GM23338 (cell line): ENCODE measurements around the gene CMKLR1. TPM values are rescaled to one million over a fixed set of nuclear protein-coding genes. Genes with fewer than 3 reads are reported as not detected.

Source experiments
- ATAC-seq: fragments of 200-7000 bp; cut with Tn5 transposase; 3 replicates; pipeline ENCODE4 v1.9.1; 2020
- DNase-seq: peaks from one replicate; pipeline ENCODE4 v3.0.0-alpha.2; 2015; ENCODE audit warnings: low spot score
- H2AFZ ChIP-seq: fragments of 200-600 bp; sonication (generic); 2 replicates; pipeline ENCODE4 v1.8.0; 2016; ENCODE audit warnings: antibody characterized with exemption, mild to moderate bottlenecking, moderate library complexity
- H3F3A ChIP-seq: fragments of 200-600 bp; sonication (generic); replicated peaks from 2 replicates; pipeline ENCODE4 v1.8.0; 2017; ENCODE audit warnings: antibody characterized with exemption, mixed run types, low read depth
- H3K27ac ChIP-seq: fragments of 200-600 bp; sonication (generic); 2 replicates; pipeline ENCODE4 v1.6.1; 2016; ENCODE audit warnings: low read depth
- H3K27me3 ChIP-seq: fragments of 200-600 bp; sonication (generic); 2 replicates; pipeline ENCODE4 v1.8.0; 2016; ENCODE audit warnings: mild to moderate bottlenecking, mixed run types, moderate library complexity; ENCODE audit not compliant: insufficient read depth
- H3K36me3 ChIP-seq: fragments of 200-600 bp; sonication (generic); 2 replicates; pipeline ENCODE4 v1.8.0; 2016; ENCODE audit warnings: mild to moderate bottlenecking; ENCODE audit not compliant: insufficient read depth
- H3K4me1 ChIP-seq: fragments of 200-600 bp; sonication (generic); 2 replicates; pipeline ENCODE4 v1.8.0; 2016; ENCODE audit warnings: mild to moderate bottlenecking, moderate library complexity; ENCODE audit not compliant: insufficient read depth
- H3K4me2 ChIP-seq: fragments of 200-600 bp; sonication (generic); 2 replicates; pipeline ENCODE4 v1.7.1; 2017; ENCODE audit warnings: mixed run types
- H3K4me3 ChIP-seq: fragments of 200-600 bp; sonication (generic); 2 replicates; pipeline ENCODE4 v1.6.1; 2016; ENCODE audit warnings: mixed run types
- H3K79me2 ChIP-seq: fragments of 200-600 bp; sonication (generic); replicated peaks from 2 replicates; pipeline ENCODE4 v1.8.0; 2017; ENCODE audit warnings: mild to moderate bottlenecking; ENCODE audit not compliant: insufficient read depth
- H3K9me2 ChIP-seq: fragments of 200-600 bp; sonication (generic); 2 replicates; pipeline ENCODE4 v1.8.0; 2017; ENCODE audit not compliant: insufficient read depth
- H4K20me1 ChIP-seq: fragments of 200-600 bp; sonication (generic); replicated peaks from 2 replicates; pipeline ENCODE4 v1.8.0; 2017; ENCODE audit warnings: mild to moderate bottlenecking; ENCODE audit not compliant: insufficient read depth
- H3K27ac Mint-ChIP-seq: 2 replicates; pipeline ENCODE4 v1.8.0; 2020; ENCODE audit warnings: inconsistent platforms, mild to moderate bottlenecking, moderate library complexity, mixed read lengths
- H3K27me3 Mint-ChIP-seq: 3 replicates; pipeline ENCODE4 v1.8.0; 2022; ENCODE audit warnings: low read depth, mild to moderate bottlenecking, moderate library complexity, mixed read lengths, inconsistent platforms; ENCODE audit not compliant: insufficient read depth, poor library complexity
- H3K36me3 Mint-ChIP-seq: 3 replicates; pipeline ENCODE4 v1.8.0; 2021; ENCODE audit warnings: low read depth, mild to moderate bottlenecking, inconsistent platforms, moderate library complexity, mixed read lengths
- H3K4me1 Mint-ChIP-seq: 3 replicates; pipeline ENCODE4 v1.8.0; 2020; ENCODE audit warnings: mild to moderate bottlenecking, inconsistent platforms, mixed read lengths
- H3K4me3 Mint-ChIP-seq: 3 replicates; pipeline ENCODE4 v1.8.0; 2021; ENCODE audit warnings: moderate library complexity, mild to moderate bottlenecking, inconsistent platforms, mixed read lengths
- H3K9me3 Mint-ChIP-seq: 3 replicates; pipeline ENCODE4 v1.8.0; 2020; ENCODE audit warnings: moderate library complexity, mild to moderate bottlenecking, inconsistent platforms, mixed read lengths
- CREB1 ChIP-seq: fragments of 250-450 bp; sonication (Bioruptor Pico); IDR thresholded peaks from 2 replicates; pipeline ENCODE4 v1.5.0; 2020; ENCODE audit warnings: low read depth, mild to moderate bottlenecking, moderate library complexity
- EZH2 ChIP-seq: fragments of 200-600 bp; sonication (generic); IDR thresholded peaks from one replicate; pipeline ENCODE4 v1.8.0; 2017; ENCODE audit warnings: antibody characterized with exemption, mild to moderate bottlenecking, low read depth; ENCODE audit not compliant: unreplicated experiment
- POLR2AphosphoS5 ChIP-seq: IDR thresholded peaks from 2 replicates; pipeline ENCODE4 v1.6.1; 2016; ENCODE audit warnings: antibody characterized with exemption, low read depth
- REST ChIP-seq: IDR thresholded peaks from one replicate; pipeline ENCODE4 v1.6.1; 2018; ENCODE audit warnings: antibody characterized with exemption; ENCODE audit not compliant: unreplicated experiment
- STAT1 ChIP-seq: IDR thresholded peaks from one replicate; pipeline ENCODE4 v1.6.1; 2016; ENCODE audit warnings: antibody characterized with exemption; ENCODE audit not compliant: unreplicated experiment
- ZNF331 ChIP-seq: fragments of 250-450 bp; sonication (Bioruptor Pico); IDR thresholded peaks from 2 replicates; pipeline ENCODE4 v1.5.0; 2020; ENCODE audit warnings: low read depth, mild to moderate bottlenecking, moderate library complexity
- ZNF462 ChIP-seq: fragments of 250-450 bp; sonication (Bioruptor Pico); IDR thresholded peaks from 2 replicates; pipeline ENCODE4 v1.5.0; 2020; ENCODE audit warnings: mild to moderate bottlenecking, moderate library complexity
- polyA plus RNA-seq: library from polyadenylated mRNA; unstranded; fragments of >200 nt; fragmentation: Nextera tagmentation; extraction: Ambion mirVana; gene quantifications from 2 replicates; pipeline ENCODE4 v1.2.1, GENCODE V29; 2016
- total RNA-seq: library from RNA; depleted of rRNA; stranded (reverse); fragments of >200 nt; shearing (Covaris generic); gene quantifications from 2 replicates; pipeline ENCODE4 v1.2.3, GENCODE V29; 2014

Gene CMKLR1
- total and polyA plus RNA-seq, 2 experiments from 2014 or later: 0.40 to 2.6 TPM

- DNase-seq (no peak), ATAC-seq (no peak)
- no peak overlapping the region for H3K4me2 ChIP-seq
- no peak overlapping the region for H3K4me3 ChIP-seq
- no peak overlapping the region for H3K27ac ChIP-seq
- H3K4me1 Mint-ChIP-seq: peaks cover 9% of the 10 kb centered on the region
- no peaks in the 10 kb centered on the region for H4K20me1 ChIP-seq
- no peaks in the 10 kb centered on the region for H3K9me3 Mint-ChIP-seq
- H3K27ac Mint-ChIP-seq: no peak overlapping the region
- H3K79me2 ChIP-seq: no peaks in the 10 kb centered on the region
- H3K4me3 Mint-ChIP-seq: no peak overlapping the region
- H3F3A ChIP-seq: no peaks in the 10 kb centered on the region
- no peak overlapping the region for H2AFZ ChIP-seq
- 0 out of 2 replicates have a peak, but pooled peaks cover 6% of the 10 kb centered on the region for H3K9me2 ChIP-seq
- H3K27me3 ChIP-seq: no peaks in the 10 kb centered on the region
- no peaks in the 10 kb centered on the region for H3K36me3 Mint-ChIP-seq
- H3K27me3 Mint-ChIP-seq: no peaks in the 10 kb centered on the region
- H3K36me3 ChIP-seq: no peaks in the 10 kb centered on the region
- H3K4me1 ChIP-seq: peaks cover 9% of the 10 kb centered on the region
- TF ChIP-seq POLR2AphosphoS5 (no peak), EZH2 (no peak), ZNF331 (CRISPR knock-in tag) (no peak), STAT1 (no peak), REST (no peak), CREB1 (CRISPR knock-in tag) (no peak), ZNF462 (CRISPR knock-in tag) (no peak)
Measured at GRCh38 chr12:108363165-108363564, 24.1 kb upstream of the CMKLR1 start.
